Endothelial cell of umbilical vein (primary cell): ENCODE data around the gene SNAI3. TPM values are rescaled to one million over a fixed set of nuclear protein-coding genes. Genes with fewer than 3 reads are reported as not detected.
A peak's percentile ranks its signal among the peaks of the same experiment; 100 is the strongest.

ENCODE experiments used
- Bru-seq: library from RNA; stranded (reverse); fragments of 400-500 nt; gene quantifications from one replicate; lab custom pipeline; 2021; lab: Mats Ljungman, UMichigan
- BruChase-seq, 2 experiments: library from RNA; stranded (reverse); fragments of 400-500 nt; gene quantifications; one replicate each; lab custom pipeline; 2021; lab: Mats Ljungman, UMichigan
- BruUV-seq: library from RNA; stranded (reverse); fragments of 400-500 nt; replicated peaks from 2 replicates; lab custom pipeline; 2021; lab: Mats Ljungman, UMichigan
- CTCF ChIA-PET: fragments of 300-600, 350-600 bp; sonication (Branson Sonifier 250); formaldehyde crosslinking; loops from one replicate; lab custom pipeline; 2021; ENCODE audit warnings: antibody characterized with exemption, inconsistent platforms; lab: Charles Lee
- POLR2A ChIA-PET: fragments of 300-600, 350-600 bp; sonication (Branson Sonifier 250); formaldehyde crosslinking; loops from one replicate; lab custom pipeline; 2021; ENCODE audit warnings: antibody characterized with exemption, inconsistent platforms; lab: Charles Lee
- DNase-seq: peaks from one replicate; pipeline ENCODE4 v3.0.0-alpha.2; 2011; ENCODE audit warnings: low read depth, low spot score
- FAIRE-seq: peaks from 2 replicates; lab custom pipeline; 2011; peaks lifted over from hg19 to GRCh38; lab: Jason Lieb, UNC
- H2AFZ ChIP-seq: 2 replicates; pipeline ENCODE4 v1.6.0; 2012; ENCODE audit warnings: low read depth, low read length, control low read depth, inconsistent platforms
- H3K27ac ChIP-seq: 2 replicates; pipeline ENCODE4 v1.5.1; 2011; ENCODE audit warnings: low read depth, mild to moderate bottlenecking, control low read depth, low read length, moderate library complexity; ENCODE audit not compliant: insufficient read depth
- H3K27me3 ChIP-seq, 2 experiments: 2 replicates each; pipeline versions ENCODE4 v1.6.0 to v1.6.1; 2011; ENCODE audit warnings: low read length in 2 of 2, mixed read lengths in 1 of 2; ENCODE audit not compliant: control insufficient read depth in 2 of 2, insufficient read depth in 2 of 2
- H3K36me3 ChIP-seq, 2 experiments: 2 replicates in 1 of 2; 3 replicates in 1 of 2; pipeline ENCODE4 v1.5.1; 2011; ENCODE audit warnings: low read length in 2 of 2, mild to moderate bottlenecking in 1 of 2, moderate library complexity in 1 of 2; ENCODE audit not compliant: control insufficient read depth in 2 of 2, insufficient read depth in 2 of 2; ENCODE audit errors: extremely low read depth in 1 of 2
- H3K4me1 ChIP-seq: 3 replicates; pipeline ENCODE4 v1.5.1; 2011; ENCODE audit warnings: mild to moderate bottlenecking, low read length; ENCODE audit not compliant: control insufficient read depth, insufficient read depth; ENCODE audit errors: extremely low read depth
- H3K4me2 ChIP-seq: 2 replicates; pipeline ENCODE4 v1.6.1; 2011; ENCODE audit warnings: low read length, control low read depth, mixed read lengths; ENCODE audit not compliant: insufficient read depth
- H3K4me3 ChIP-seq, 3 experiments: fragments of 200-600 bp in 1 of 3; sonication (generic), shearing (Covaris generic) in 1 of 3; replicated peaks in 1 of 3; 2 replicates each; pipeline ENCODE4 v1.5.1; 2011 to 2016; ENCODE audit warnings: control low read depth in 3 of 3, low read length in 3 of 3, mild to moderate bottlenecking in 2 of 3, inconsistent platforms in 1 of 3, low read depth in 1 of 3, moderate library complexity in 1 of 3; ENCODE audit not compliant: insufficient read depth in 1 of 3
- H3K79me2 ChIP-seq: 2 replicates; pipeline ENCODE4 v1.6.0; 2012; ENCODE audit warnings: low read length, inconsistent platforms; ENCODE audit not compliant: control insufficient read depth, insufficient read depth
- H3K9ac ChIP-seq: replicated peaks from 2 replicates; pipeline ENCODE3; 2011; ENCODE audit warnings: low read length, control low read depth; ENCODE audit not compliant: insufficient read depth; ENCODE audit errors: extremely low read depth
- H3K9me1 ChIP-seq: replicated peaks from 3 replicates; pipeline ENCODE4 v1.6.0; 2011; ENCODE audit warnings: mild to moderate bottlenecking, low read length; ENCODE audit not compliant: control insufficient read depth, insufficient read depth; ENCODE audit errors: extremely low read depth
- H3K9me3 ChIP-seq: replicated peaks from 2 replicates; pipeline ENCODE4 v1.5.1; 2012; ENCODE audit warnings: low read length, inconsistent platforms; ENCODE audit not compliant: control insufficient read depth, insufficient read depth
- H4K20me1 ChIP-seq: replicated peaks from 2 replicates; pipeline ENCODE3; 2011; ENCODE audit warnings: mild to moderate bottlenecking, low read length; ENCODE audit not compliant: control insufficient read depth, insufficient read depth; ENCODE audit errors: extremely low read depth
- CTCF ChIP-seq, 2 donors: IDR thresholded peaks; 1 replicate in 1 of 2; 2 replicates in 1 of 2; pipeline ENCODE4 v1.5.1; 2011; ENCODE audit warnings: low read length in 2 of 2, mild to moderate bottlenecking in 2 of 2, moderate library complexity in 2 of 2, control low read depth in 1 of 2, inconsistent platforms in 1 of 2, low read depth in 1 of 2; ENCODE audit not compliant: insufficient read depth in 1 of 2; ENCODE audit errors: extremely low read depth in 1 of 2
- EZH2 ChIP-seq: IDR thresholded peaks from 2 replicates; pipeline ENCODE4 v1.6.1; 2012; ENCODE audit warnings: borderline replicate concordance, low read depth, mild to moderate bottlenecking, moderate library complexity, low read length, inconsistent platforms; ENCODE audit not compliant: severe bottlenecking
- FOS ChIP-seq: IDR thresholded peaks from 2 replicates; pipeline ENCODE4 v1.6.1; 2011; ENCODE audit warnings: mild to moderate bottlenecking, low read length, moderate library complexity, borderline replicate concordance; ENCODE audit not compliant: insufficient read depth
- GATA2 ChIP-seq: IDR thresholded peaks from 2 replicates; pipeline ENCODE4 v1.7.0; 2011; ENCODE audit warnings: low read depth, mild to moderate bottlenecking, moderate library complexity, mixed read lengths, low read length; ENCODE audit not compliant: insufficient read length, insufficient read depth
- JUN ChIP-seq: IDR thresholded peaks from 2 replicates; pipeline ENCODE4 v1.6.1; 2011; ENCODE audit warnings: borderline replicate concordance, low read depth; ENCODE audit not compliant: insufficient read length, insufficient read depth
- MAX ChIP-seq: IDR thresholded peaks from 2 replicates; pipeline ENCODE4 v1.6.1; 2011; ENCODE audit not compliant: insufficient read depth, insufficient read length
- POLR2A ChIP-seq: IDR thresholded peaks from 2 replicates; pipeline ENCODE4 v1.6.1; 2012; ENCODE audit warnings: low read depth, mild to moderate bottlenecking, control low read depth, low read length
- POLR2AphosphoS5 ChIP-seq: IDR thresholded peaks from 2 replicates; pipeline ENCODE4 v1.6.1; 2012; ENCODE audit warnings: low read depth, mild to moderate bottlenecking, control low read depth, low read length, moderate library complexity; ENCODE audit not compliant: insufficient read depth
- dilution Hi-C: fragments of 300-500 bp; cut with MboI; formaldehyde crosslinking; loops from one replicate; pipeline ENCODE4 v1.15.0; 2019; ENCODE audit warnings: low sequenced_read_pairs; ENCODE audit not compliant: extremely low pct_ligation_motif_present
- intact Hi-C: fragments of 100-400 bp; cut with micrococcal nuclease; formaldehyde crosslinking; loops from one replicate; pipeline ENCODE4 v1.10.0; 2022
- long read RNA-seq: library from polyadenylated mRNA; stranded (forward); transcript quantifications from one replicate; pipeline ENCODE4 v2.0.0, GENCODE V29; 2021
- polyA minus RNA-seq, 3 experiments: library from RNA; depleted of rRNA, polyadenylated mRNA; stranded (reverse); fragments of >200 nt; gene quantifications; 1 replicate in 1 of 3; 2 replicates in 2 of 3; pipeline ENCODE4 v1.2.3, GENCODE V29; 2011
- polyA plus RNA-seq, 4 experiments: library from polyadenylated mRNA; depleted of rRNA in 3 of 4; stranded (reverse) in 3 of 4; unstranded in 1 of 4; fragments of >200 nt; gene quantifications; 2 replicates each; pipeline versions ENCODE4 v1.2.1 to v1.2.3, GENCODE V29; 2011 to 2012; ENCODE audit warnings: missing spikeins in 1 of 4
- total RNA-seq: library from RNA; stranded (reverse); gene quantifications from 2 replicates; pipeline ENCODE4 v1.2.3, GENCODE V29; 2021

The SNAI3 gene
- total RNA-seq: 0.18 and 0.31 TPM in 2 replicates
- polyA plus RNA-seq: 0.30 and 0.38 TPM in 2 replicates
- 0.21 TPM in 1 of 2 replicates, not detected in the other for polyA plus RNA-seq (2011; cell fraction: cytosol; rRNA removed)
- polyA plus RNA-seq (2011; cell fraction: nucleus; rRNA removed): 0.20 TPM in 1 of 2 replicates, not detected in the other
- polyA plus RNA-seq (2012): 0.09 and 0.19 TPM in 2 replicates
- not detected in 2 replicates for polyA minus RNA-seq
- polyA minus RNA-seq (2011; cell fraction: cytosol; rRNA and poly(A)+ RNA removed): not detected
- 0.24 TPM in 1 of 2 replicates, not detected in the other for polyA minus RNA-seq (2011; cell fraction: nucleus; rRNA and poly(A)+ RNA removed)
- Bru-seq, nascent RNA: not detected
- percentile 19 among the genes with signal in this experiment for BruChase-seq, experiment 1, labeled RNA remaining after a 6-hour chase
- BruChase-seq, experiment 2, labeled RNA remaining after a 2-hour chase: percentile 13 among the genes with signal in this experiment
- long read RNA-seq, partial matches to known transcripts: 1 of 61 reads
- long read RNA-seq, other reads (novel, unspliced or antisense): 58 of 61 reads

- Histone ChIP-seq H2AFZ (peak within 1 kb of the TSS; percentile 89), H3K4me3 (peak within 1 kb of the TSS; percentile 29 to 57 (median 40)), H3K9me1 (no peaks in the 10 kb centered on the region), H4K20me1 (no peaks in the 10 kb centered on the region), H3K9ac (no peak within 1 kb of the TSS), H3K4me2 (peak within 1 kb of the TSS; percentile 70), H3K4me1 (peaks cover 2% of the 10 kb centered on the region), H3K9me3 (no peaks in the 10 kb centered on the region), H3K79me2 (no peaks in the 10 kb centered on the region), H3K27me3 (peaks cover 0 to 2% of the 10 kb centered on the region in 2 experiments), H3K36me3 (no peaks in the 10 kb centered on the region), H3K27ac (no peak within 1 kb of the TSS)
- intact Hi-C loops (loop anchor here (1.0 to 2.0 kb wide), 2 partner anchors 15 to 24 kb away; partner anchors contain the start of gene MVD), dilution Hi-C loops (no loop called here)
- TSS peak; percentile 86 for BruUV-seq
- FAIRE-seq (peak; percentile 76), DNase-seq (peak; percentile 60)
- ChIA-PET POLR2A (no interaction called here), CTCF (interaction anchor here (0.6 to 1.7 kb wide), 7 partner anchors 14 to 171 kb away, joined by 3 to 5 read pairs (median 3); partner anchors contain the start of gene TRAPPC2L)
- no peak for TF ChIP-seq MAX
- no peak for TF ChIP-seq GATA2
- peak; percentile 57 for TF ChIP-seq POLR2A
- TF ChIP-seq POLR2AphosphoS5: no peak
- no peak for TF ChIP-seq EZH2
- TF ChIP-seq FOS: no peak
- no peak for TF ChIP-seq CTCF (IDR thresholded peaks at IDR 0.05; ENCODE audit: extremely low read depth in 1 of 2, insufficient read depth in 1 of 2, low read depth in 1 of 2, low read length in 2 of 2)
- TF ChIP-seq JUN: no peak
These were observed at the start of gene SNAI3 for GRCh38 chr16:88686439-88687253. SNAI3 (minus strand) TSS chr16:88686507; CDS start chr16:88686406, 101 bp downstream.
